Lower lobe of right lung (tissue), 2 donors: ENCODE data around the gene RNF113B. TPM values are rescaled to one million over a fixed set of nuclear protein-coding genes. Genes with fewer than 3 reads are reported as not detected.

ENCODE experiments used
- ATAC-seq, 2 donors: fragments of 200-7000 bp; cut with Tn5 transposase; one replicate each; pipeline ENCODE4 v1.9.1; 2020 to 2022; ENCODE audit warnings: mild to moderate bottlenecking in 2 of 2, moderate library complexity in 2 of 2
- DNase-seq: peaks from one replicate; pipeline ENCODE4 v3.0.0-alpha.2; 2020
- H3K27ac ChIP-seq: fragments of 200-600 bp; one replicate; pipeline ENCODE4 v1.8.0; 2022
- H3K27me3 ChIP-seq: fragments of 200-600 bp; one replicate; pipeline ENCODE4 v1.8.0; 2022; ENCODE audit warnings: low read depth
- H3K36me3 ChIP-seq: fragments of 200-600 bp; one replicate; pipeline ENCODE4 v1.8.0; 2022; ENCODE audit warnings: mild to moderate bottlenecking
- H3K4me1 ChIP-seq: fragments of 200-600 bp; one replicate; pipeline ENCODE4 v1.8.0; 2022
- H3K4me3 ChIP-seq: fragments of 200-600 bp; one replicate; pipeline ENCODE4 v1.8.0; 2022; ENCODE audit warnings: mild to moderate bottlenecking
- H3K9me3 ChIP-seq: fragments of 200-600 bp; one replicate; pipeline ENCODE4 v1.8.0; 2022
- CTCF ChIP-seq: fragments of 200-600 bp; IDR thresholded peaks from one replicate; pipeline ENCODE4 v1.8.0; 2022; ENCODE audit warnings: antibody characterized with exemption, mild to moderate bottlenecking
- intact Hi-C: fragments of 100-400 bp; cut with DNase I; formaldehyde crosslinking; loops from one replicate; pipeline ENCODE4 v1.11.0; 2022
- total RNA-seq: library from RNA; stranded (reverse); fragmentation: NEBNext Ultra II Directional; extraction: Animal tissue kit (Norgen Biotek cat#: 25700); gene quantifications from one replicate; pipeline ENCODE4 v1.2.1, GENCODE V29; 2021
- donor health status: DM: no; HTN: yes; CAD: no; lungs with severe emphysema.

Gene RNF113B
- total RNA-seq, 1 donor from 2014 or later = not detected

- DNase-seq (no peak), ATAC-seq (peak; percentile 53 to 67)
- H3K27me3 ChIP-seq = no peaks in the 10 kb centered on the region
- no peak overlapping the region for H3K4me3 ChIP-seq
- intact Hi-C loops = no loop called here
- peak overlapping the region; percentile 53 for H3K27ac ChIP-seq
- no peaks in the 10 kb centered on the region for H3K4me1 ChIP-seq
- H3K9me3 ChIP-seq = peaks cover 4% of the 10 kb centered on the region
- no peaks in the 10 kb centered on the region for H3K36me3 ChIP-seq
- TF ChIP-seq CTCF = no peak
These were observed 29.9 kb upstream of the RNF113B start for GRCh38 chr13:98206946-98207345.

GRCh38 chr13:98204546-98204945 lies 27.5 kb upstream of the RNF113B start:
- no peak for TF ChIP-seq CTCF
- no peaks in the 10 kb centered on the region for H3K36me3 ChIP-seq
- no peaks in the 10 kb centered on the region for H3K4me1 ChIP-seq
- no peak overlapping the region for H3K4me3 ChIP-seq
- no peak for ATAC-seq
- H3K9me3 ChIP-seq = peaks cover 4% of the 10 kb centered on the region
- intact Hi-C loops = no loop called here
- H3K27me3 ChIP-seq = no peaks in the 10 kb centered on the region
- H3K27ac ChIP-seq = no peak overlapping the region
- no peak for DNase-seq

DNA sequence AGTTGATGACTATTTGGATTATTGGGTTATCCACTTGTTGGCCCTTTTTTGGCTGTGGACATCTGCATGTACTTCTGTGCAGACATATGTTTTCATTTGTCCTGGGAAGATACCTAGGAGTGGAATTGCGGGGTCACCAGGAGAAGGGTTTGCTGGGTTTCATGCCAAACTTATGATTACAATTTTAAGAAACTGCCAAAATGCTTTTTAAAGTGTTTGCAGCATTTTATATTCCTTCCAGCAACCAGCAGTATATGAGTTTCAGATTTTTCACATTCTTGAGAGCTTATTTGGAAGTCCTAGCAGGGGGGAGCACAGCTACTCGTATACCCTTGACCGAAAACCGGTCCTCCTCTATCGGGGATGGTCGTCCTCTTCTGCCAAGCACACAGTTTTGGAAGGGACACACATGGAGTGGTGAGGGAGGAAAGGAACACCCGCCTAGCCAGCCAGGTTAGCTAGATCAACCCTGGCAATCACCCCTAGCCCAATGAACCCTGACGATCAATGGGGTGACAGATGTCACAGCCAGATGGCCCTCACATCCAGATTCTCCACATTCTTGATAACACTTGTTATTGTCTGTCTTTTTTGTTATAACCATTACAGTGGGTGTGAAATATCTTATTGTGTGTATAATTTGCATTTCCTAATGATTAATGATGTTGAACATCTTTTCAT lies 26.7 kb upstream of the RNF113B start:
- intact Hi-C loops = no loop called here
- DNase-seq = no peak
- no peaks in the 10 kb centered on the region for H3K4me1 ChIP-seq
- no peaks in the 10 kb centered on the region for H3K27me3 ChIP-seq
- no peak for TF ChIP-seq CTCF
- H3K9me3 ChIP-seq = peaks cover 4% of the 10 kb centered on the region
- no peak for ATAC-seq
- H3K4me3 ChIP-seq = no peak overlapping the region
- no peaks in the 10 kb centered on the region for H3K36me3 ChIP-seq
- H3K27ac ChIP-seq = no peak overlapping the region

- ATAC-seq (peak in 1 of 2 donors; percentile 51), DNase-seq (no peak)
- H3K9me3 ChIP-seq = peaks cover 4% of the 10 kb centered on the region
- H3K4me1 ChIP-seq = no peaks in the 10 kb centered on the region
- TF ChIP-seq CTCF = no peak
- H3K4me3 ChIP-seq = no peak overlapping the region
- no peaks in the 10 kb centered on the region for H3K36me3 ChIP-seq
- no peak overlapping the region for H3K27ac ChIP-seq
- intact Hi-C loops = no loop called here
- H3K27me3 ChIP-seq = no peaks in the 10 kb centered on the region
These were observed 24.9 kb upstream of the RNF113B start for GRCh38 chr13:98201984-98202383.

- Histone ChIP-seq H3K4me1 (no peaks in the 10 kb centered on the region), H3K4me3 (no peak overlapping the region), H3K27me3 (no peaks in the 10 kb centered on the region), H3K36me3 (no peaks in the 10 kb centered on the region), H3K9me3 (peaks cover 1% of the 10 kb centered on the region), H3K27ac (no peak overlapping the region)
- no peak for ATAC-seq
- TF ChIP-seq CTCF = no peak
- intact Hi-C loops = no loop called here
- no peak for DNase-seq
These were observed 24.1 kb upstream of the RNF113B start for GRCh38 chr13:98201189-98201588.
